ENCODE results near the gene LRRTM3.

Gene LRRTM3

GRCh38 chr10:66980246-66980815 lies 54.5 kb downstream of the LRRTM3 start:
- H3K9ac ChIP-seq, result no peak overlapping the region
- H4K20me1 ChIP-seq, result no peaks in the 10 kb centered on the region
- TF ChIP-seq Cebpa-rat (IDR thresholded peaks at IDR 0.05), result no peak
- no peaks in the 10 kb centered on the region for H3K27me3 ChIP-seq
- no peak overlapping the region for H3K4me3 ChIP-seq
- H3K4me2 ChIP-seq, result no peak overlapping the region
- H3K9me3 ChIP-seq, result no peaks in the 10 kb centered on the region
- no peak overlapping the region for H3K27ac ChIP-seq
- H3K36me3 ChIP-seq, result no peaks in the 10 kb centered on the region
- no peaks in the 10 kb centered on the region for H3K4me1 ChIP-seq

- no peaks in the 10 kb centered on the region for H3K27me3 ChIP-seq
Observed at GRCh38 chr10:66981361-66982052, 55.7 kb downstream of the LRRTM3 start.

GRCh38 chr10:66982053-66982420 lies 56.2 kb downstream of the LRRTM3 start:
- no peak overlapping the region for H3K27ac ChIP-seq
- H3K4me2 ChIP-seq, result no peak overlapping the region
- H3K27me3 ChIP-seq, result no peaks in the 10 kb centered on the region
- H3K9ac ChIP-seq, result no peak overlapping the region
- no peak for TF ChIP-seq Cebpa-rat (IDR thresholded peaks at IDR 0.05)
- no peaks in the 10 kb centered on the region for H3K9me3 ChIP-seq
- H3K36me3 ChIP-seq, result no peaks in the 10 kb centered on the region
- H4K20me1 ChIP-seq, result no peaks in the 10 kb centered on the region
- H3K4me1 ChIP-seq, result no peaks in the 10 kb centered on the region
- no peak overlapping the region for H3K4me3 ChIP-seq

More at GRCh38 chr10:66981361-66982052, 55.7 kb downstream of the LRRTM3 start:
- Histone ChIP-seq H3K4me3 (no peak overlapping the region), H3K4me1 (no peaks in the 10 kb centered on the region), H3K9ac (no peak overlapping the region), H3K27ac (no peak overlapping the region), H3K36me3 (no peaks in the 10 kb centered on the region), H3K9me3 (no peaks in the 10 kb centered on the region), H4K20me1 (no peaks in the 10 kb centered on the region), H3K4me2 (no peak overlapping the region)
- TF ChIP-seq Cebpa-rat (IDR thresholded peaks at IDR 0.05), result no peak

GRCh38 chr10:66982792-66983474 lies 57.1 kb downstream of the LRRTM3 start:
- H3K4me3 ChIP-seq, result no peak overlapping the region
- H3K27me3 ChIP-seq, result no peaks in the 10 kb centered on the region
- H3K9me3 ChIP-seq, result no peaks in the 10 kb centered on the region
- H3K27ac ChIP-seq, result no peak overlapping the region
- no peak for TF ChIP-seq Cebpa-rat (IDR thresholded peaks at IDR 0.05)
- no peaks in the 10 kb centered on the region for H3K4me1 ChIP-seq
- no peaks in the 10 kb centered on the region for H3K36me3 ChIP-seq
- H3K4me2 ChIP-seq, result no peak overlapping the region
- H4K20me1 ChIP-seq, result no peaks in the 10 kb centered on the region
- no peak overlapping the region for H3K9ac ChIP-seq

- Histone ChIP-seq H3K9me3 (no peaks in the 10 kb centered on the region), H3K4me1 (no peaks in the 10 kb centered on the region), H3K27me3 (no peaks in the 10 kb centered on the region), H3K36me3 (no peaks in the 10 kb centered on the region), H3K9ac (no peak overlapping the region), H4K20me1 (no peaks in the 10 kb centered on the region), H3K27ac (no peak overlapping the region), H3K4me2 (no peak overlapping the region), H3K4me3 (no peak overlapping the region)
- no peak for TF ChIP-seq Cebpa-rat (IDR thresholded peaks at IDR 0.05)
Observed at GRCh38 chr10:66983475-66983818, 57.6 kb downstream of the LRRTM3 start.

GRCh38 chr10:66990143-66990830 lies 64.5 kb downstream of the LRRTM3 start:
- no peak overlapping the region for H3K4me3 ChIP-seq
- no peak overlapping the region for H3K9ac ChIP-seq
- TF ChIP-seq Cebpa-rat (IDR thresholded peaks at IDR 0.05), result no peak

GRCh38 chr10:66996996-66997395 lies 71.2 kb downstream of the LRRTM3 start:
- no peaks in the 10 kb centered on the region for H3K27me3 ChIP-seq
- H4K20me1 ChIP-seq, result no peaks in the 10 kb centered on the region
- no peak overlapping the region for H3K27ac ChIP-seq
- H3K9ac ChIP-seq, result no peak overlapping the region
- H3K4me1 ChIP-seq, result no peaks in the 10 kb centered on the region
- no peak overlapping the region for H3K4me3 ChIP-seq
- no peaks in the 10 kb centered on the region for H3K9me3 ChIP-seq
- H3K4me2 ChIP-seq, result no peak overlapping the region
- no peak for TF ChIP-seq Cebpa-rat (IDR thresholded peaks at IDR 0.05)
- no peaks in the 10 kb centered on the region for H3K36me3 ChIP-seq

More at GRCh38 chr10:66990143-66990830, 64.5 kb downstream of the LRRTM3 start:
- Histone ChIP-seq H3K27me3 (no peaks in the 10 kb centered on the region), H3K36me3 (no peaks in the 10 kb centered on the region), H3K4me1 (no peaks in the 10 kb centered on the region), H3K4me2 (no peak overlapping the region), H3K27ac (no peak overlapping the region), H4K20me1 (no peaks in the 10 kb centered on the region), H3K9me3 (no peaks in the 10 kb centered on the region)

- Histone ChIP-seq H3K4me2 (no peak overlapping the region), H3K4me1 (peaks cover 6% of the 10 kb centered on the region; the same call in 1 of the 2 replicates), H3K9ac (no peak overlapping the region), H3K9me3 (no peaks in the 10 kb centered on the region), H3K27me3 (no peaks in the 10 kb centered on the region), H4K20me1 (no peaks in the 10 kb centered on the region), H3K27ac (no peak overlapping the region), H3K36me3 (no peaks in the 10 kb centered on the region), H3K4me3 (no peak overlapping the region)
- TF ChIP-seq Cebpa-rat (IDR thresholded peaks at IDR 0.05), result no peak
Observed at GRCh38 chr10:66999762-67000545, 74.1 kb downstream of the LRRTM3 start.

GRCh38 chr10:67004690-67005089 lies 78.9 kb downstream of the LRRTM3 start:
- no peak overlapping the region for H3K9ac ChIP-seq
- H3K36me3 ChIP-seq, result no peaks in the 10 kb centered on the region
- peaks cover 7% of the 10 kb centered on the region; the same call in 1 of the 2 replicates for H3K4me1 ChIP-seq
- no peak overlapping the region for H3K4me3 ChIP-seq
- no peak overlapping the region for H3K27ac ChIP-seq
- no peaks in the 10 kb centered on the region for H4K20me1 ChIP-seq
- H3K9me3 ChIP-seq, result no peaks in the 10 kb centered on the region
- H3K27me3 ChIP-seq, result no peaks in the 10 kb centered on the region
- no peak overlapping the region for H3K4me2 ChIP-seq
- no peak for TF ChIP-seq Cebpa-rat (IDR thresholded peaks at IDR 0.05)
